K562 (cell line): Measurements from ENCODE around the gene MIP. TPM values are rescaled to one million over a fixed set of nuclear protein-coding genes. Genes with fewer than 3 reads are reported as not detected.

Source experiments
- DACH1 ChIP-seq: fragments of 450-650 bp; IDR thresholded peaks from 2 replicates; pipeline ENCODE4 v1.6.1; 2018; ENCODE audit not compliant: partially characterized antibody
- NFATC3 ChIP-seq: fragments of 450-650 bp; IDR thresholded peaks from 2 replicates; pipeline ENCODE4 v1.6.1; 2017; ENCODE audit warnings: mild to moderate bottlenecking
- NFE2 ChIP-seq: IDR thresholded peaks from 2 replicates; pipeline ENCODE4 v1.6.1; 2014; ENCODE audit warnings: antibody characterized with exemption, low read depth
- NR2C1 ChIP-seq, 2 experiments: fragments of 450-650 bp; IDR thresholded peaks; 2 replicates each; pipeline ENCODE4 v1.6.1; 2017; ENCODE audit warnings: mild to moderate bottlenecking in 2 of 2, antibody characterized with exemption in 1 of 2, inconsistent platforms in 1 of 2, missing compliant biosample characterization in 1 of 2, missing genetic modification characterization in 1 of 2
- RAD21 ChIP-seq, 2 experiments: fragments of 250-450 bp in 1 of 2; fragments of 450-650 bp in 1 of 2; sonication (Bioruptor Pico) in 1 of 2; formaldehyde crosslinking in 1 of 2; IDR thresholded peaks in 1 of 2; conservative IDR thresholded peaks in 1 of 2; 2 replicates each; pipeline versions ENCODE4 v1.4.0 to v1.8.0; 2020 to 2022; ENCODE audit warnings: mild to moderate bottlenecking in 2 of 2, moderate library complexity in 1 of 2
- SAFB ChIP-seq: fragments of 200-400 bp; formaldehyde crosslinking; IDR thresholded peaks from 2 replicates; pipeline ENCODE4 v1.6.1; 2017; ENCODE audit warnings: low read depth, low read length, borderline replicate concordance
- polyA plus RNA-seq, 8 experiments: library from polyadenylated mRNA; depleted of rRNA in 4 of 8; stranded (reverse) in 5 of 8; unstranded in 3 of 8; fragments of >200 nt; fragmentation: Nextera tagmentation in 2 of 8; fragmentation: Illumina TruSeq in 1 of 8; extraction: Ambion mirVana in 2 of 8; extraction: Trizol in 1 of 8; gene quantifications; 2 replicates each; pipeline versions ENCODE4 v1.2.1 to v1.2.3, GENCODE V29; 2011 to 2014; ENCODE audit warnings: inconsistent platforms in 1 of 8, missing spikeins in 1 of 8
- total RNA-seq, 7 experiments: library from RNA; depleted of rRNA in 6 of 7; stranded (reverse); fragments of >200 nt in 6 of 7; fragmentation: Illumina TruSeq in 2 of 7; extraction: Trizol in 2 of 7; gene quantifications; 2 replicates each; pipeline versions ENCODE4 v1.2.1 to v1.2.3, GENCODE V29; 2011 to 2021; ENCODE audit warnings: low replicate concordance in 1 of 7
- TF ChIP-seq, protein P1 (sequence below), 2 experiments: fragments of 450-650 bp in 1 of 2; sonication (generic) in 1 of 2; formaldehyde crosslinking in 1 of 2; IDR thresholded peaks; 2 replicates each; pipeline versions ENCODE4 v1.7.1 to v1.9.0; 2016 to 2022; ENCODE audit warnings: inconsistent platforms in 1 of 2, mild to moderate bottlenecking in 1 of 2, missing genetic modification reagents in 1 of 2
- TF ChIP-seq, protein P2 (sequence below): fragments of 250-450 bp; sonication (Bioruptor Pico); IDR thresholded peaks from 2 replicates; pipeline ENCODE4 v1.5.0; 2021
- TF ChIP-seq, protein P3 (sequence below): fragments of 250-450 bp; sonication (Bioruptor Pico); IDR thresholded peaks from 2 replicates; pipeline ENCODE4 v1.4.0; 2020; ENCODE audit warnings: mild to moderate bottlenecking, moderate library complexity
- TF ChIP-seq, protein P4 (sequence below), 2 experiments: fragments of 450-650 bp in 1 of 2; sonication (generic) in 1 of 2; formaldehyde crosslinking; conservative IDR thresholded peaks; 2 replicates each; pipeline versions ENCODE4 v1.4.0 to v1.8.1; 2020 to 2022; ENCODE audit warnings: mild to moderate bottlenecking in 1 of 2, missing genetic modification reagents in 1 of 2
- TF ChIP-seq, protein P5 (sequence below): sonication (generic); formaldehyde crosslinking; IDR thresholded peaks from 2 replicates; pipeline ENCODE4 v1.5.0; 2020; ENCODE audit warnings: missing genetic modification reagents

Gene MIP
- total and polyA plus RNA-seq, 9 of the 15 experiments (the other 6 are each of a cell fraction or from before 2014, with no cell fraction given): 0.09 to 0.36 (median 0.19) TPM; not detected in 5

DNA sequence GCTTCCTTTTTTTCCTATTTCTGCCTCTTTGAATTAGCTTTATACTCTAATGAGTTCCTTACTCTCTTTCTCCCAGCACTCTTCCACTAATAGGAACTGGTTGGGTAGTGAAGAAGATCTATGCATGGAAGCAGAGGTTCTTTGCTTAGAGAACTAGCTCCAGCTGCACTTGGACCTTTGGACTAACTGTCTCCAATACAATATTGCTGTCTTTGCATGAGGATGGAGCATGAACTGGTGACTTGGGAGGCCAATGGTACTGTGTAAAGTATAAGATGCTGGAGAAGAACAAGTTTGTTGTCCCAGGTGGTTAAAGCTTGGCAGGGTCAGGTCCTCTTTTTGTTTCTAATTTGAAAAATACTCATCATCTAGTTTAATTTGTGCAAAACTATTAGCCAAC lies 35.9 kb upstream of the MIP start (continued):
- TF ChIP-seq, protein P1, sequence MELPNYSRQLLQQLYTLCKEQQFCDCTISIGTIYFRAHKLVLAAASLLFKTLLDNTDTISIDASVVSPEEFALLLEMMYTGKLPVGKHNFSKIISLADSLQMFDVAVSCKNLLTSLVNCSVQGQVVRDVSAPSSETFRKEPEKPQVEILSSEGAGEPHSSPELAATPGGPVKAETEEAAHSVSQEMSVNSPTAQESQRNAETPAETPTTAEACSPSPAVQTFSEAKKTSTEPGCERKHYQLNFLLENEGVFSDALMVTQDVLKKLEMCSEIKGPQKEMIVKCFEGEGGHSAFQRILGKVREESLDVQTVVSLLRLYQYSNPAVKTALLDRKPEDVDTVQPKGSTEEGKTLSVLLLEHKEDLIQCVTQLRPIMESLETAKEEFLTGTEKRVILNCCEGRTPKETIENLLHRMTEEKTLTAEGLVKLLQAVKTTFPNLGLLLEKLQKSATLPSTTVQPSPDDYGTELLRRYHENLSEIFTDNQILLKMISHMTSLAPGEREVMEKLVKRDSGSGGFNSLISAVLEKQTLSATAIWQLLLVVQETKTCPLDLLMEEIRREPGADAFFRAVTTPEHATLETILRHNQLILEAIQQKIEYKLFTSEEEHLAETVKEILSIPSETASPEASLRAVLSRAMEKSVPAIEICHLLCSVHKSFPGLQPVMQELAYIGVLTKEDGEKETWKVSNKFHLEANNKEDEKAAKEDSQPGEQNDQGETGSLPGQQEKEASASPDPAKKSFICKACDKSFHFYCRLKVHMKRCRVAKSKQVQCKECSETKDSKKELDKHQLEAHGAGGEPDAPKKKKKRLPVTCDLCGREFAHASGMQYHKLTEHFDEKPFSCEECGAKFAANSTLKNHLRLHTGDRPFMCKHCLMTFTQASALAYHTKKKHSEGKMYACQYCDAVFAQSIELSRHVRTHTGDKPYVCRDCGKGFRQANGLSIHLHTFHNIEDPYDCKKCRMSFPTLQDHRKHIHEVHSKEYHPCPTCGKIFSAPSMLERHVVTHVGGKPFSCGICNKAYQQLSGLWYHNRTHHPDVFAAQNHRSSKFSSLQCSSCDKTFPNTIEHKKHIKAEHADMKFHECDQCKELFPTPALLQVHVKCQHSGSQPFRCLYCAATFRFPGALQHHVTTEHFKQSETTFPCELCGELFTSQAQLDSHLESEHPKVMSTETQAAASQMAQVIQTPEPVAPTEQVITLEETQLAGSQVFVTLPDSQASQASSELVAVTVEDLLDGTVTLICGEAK (IDR thresholded peaks at IDR 0.05): no peak
- TF ChIP-seq, protein P1 (CRISPR knock-in tag; IDR thresholded peaks at IDR 0.05): no peak
- TF ChIP-seq, protein P2, sequence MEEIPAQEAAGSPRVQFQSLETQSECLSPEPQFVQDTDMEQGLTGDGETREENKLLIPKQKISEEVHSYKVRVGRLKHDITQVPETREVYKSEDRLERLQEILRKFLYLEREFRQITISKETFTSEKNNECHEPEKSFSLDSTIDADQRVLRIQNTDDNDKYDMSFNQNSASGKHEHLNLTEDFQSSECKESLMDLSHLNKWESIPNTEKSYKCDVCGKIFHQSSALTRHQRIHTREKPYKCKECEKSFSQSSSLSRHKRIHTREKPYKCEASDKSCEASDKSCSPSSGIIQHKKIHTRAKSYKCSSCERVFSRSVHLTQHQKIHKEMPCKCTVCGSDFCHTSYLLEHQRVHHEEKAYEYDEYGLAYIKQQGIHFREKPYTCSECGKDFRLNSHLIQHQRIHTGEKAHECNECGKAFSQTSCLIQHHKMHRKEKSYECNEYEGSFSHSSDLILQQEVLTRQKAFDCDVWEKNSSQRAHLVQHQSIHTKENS (CRISPR knock-in tag): no peak
- TF ChIP-seq, protein P3, sequence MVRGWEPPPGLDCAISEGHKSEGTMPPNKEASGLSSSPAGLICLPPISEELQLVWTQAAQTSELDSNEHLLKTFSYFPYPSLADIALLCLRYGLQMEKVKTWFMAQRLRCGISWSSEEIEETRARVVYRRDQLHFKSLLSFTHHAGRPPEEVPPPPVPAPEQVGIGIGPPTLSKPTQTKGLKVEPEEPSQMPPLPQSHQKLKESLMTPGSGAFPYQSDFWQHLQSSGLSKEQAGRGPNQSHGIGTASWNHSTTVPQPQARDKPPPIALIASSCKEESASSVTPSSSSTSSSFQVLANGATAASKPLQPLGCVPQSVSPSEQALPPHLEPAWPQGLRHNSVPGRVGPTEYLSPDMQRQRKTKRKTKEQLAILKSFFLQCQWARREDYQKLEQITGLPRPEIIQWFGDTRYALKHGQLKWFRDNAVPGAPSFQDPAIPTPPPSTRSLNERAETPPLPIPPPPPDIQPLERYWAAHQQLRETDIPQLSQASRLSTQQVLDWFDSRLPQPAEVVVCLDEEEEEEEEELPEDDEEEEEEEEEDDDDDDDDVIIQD (CRISPR knock-in tag): no peak
- TF ChIP-seq RAD21 (CRISPR knock-in tag; conservative IDR thresholded peaks at IDR 0.05 in 1 of 2, IDR thresholded peaks at IDR 0.05 in 1 of 2) (no peak), NR2C1 (IDR thresholded peaks at IDR 0.05) (no peak), NR2C1 (tag; IDR thresholded peaks at IDR 0.05) (no peak), SAFB (no peak), DACH1 (no peak), NFE2 (no peak), NFATC3 (no peak)
- TF ChIP-seq, protein P4, sequence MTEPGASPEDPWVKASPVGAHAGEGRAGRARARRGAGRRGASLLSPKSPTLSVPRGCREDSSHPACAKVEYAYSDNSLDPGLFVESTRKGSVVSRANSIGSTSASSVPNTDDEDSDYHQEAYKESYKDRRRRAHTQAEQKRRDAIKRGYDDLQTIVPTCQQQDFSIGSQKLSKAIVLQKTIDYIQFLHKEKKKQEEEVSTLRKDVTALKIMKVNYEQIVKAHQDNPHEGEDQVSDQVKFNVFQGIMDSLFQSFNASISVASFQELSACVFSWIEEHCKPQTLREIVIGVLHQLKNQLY (CRISPR knock-in tag; conservative IDR thresholded peaks at IDR 0.05): no peak
- TF ChIP-seq, protein P5, sequence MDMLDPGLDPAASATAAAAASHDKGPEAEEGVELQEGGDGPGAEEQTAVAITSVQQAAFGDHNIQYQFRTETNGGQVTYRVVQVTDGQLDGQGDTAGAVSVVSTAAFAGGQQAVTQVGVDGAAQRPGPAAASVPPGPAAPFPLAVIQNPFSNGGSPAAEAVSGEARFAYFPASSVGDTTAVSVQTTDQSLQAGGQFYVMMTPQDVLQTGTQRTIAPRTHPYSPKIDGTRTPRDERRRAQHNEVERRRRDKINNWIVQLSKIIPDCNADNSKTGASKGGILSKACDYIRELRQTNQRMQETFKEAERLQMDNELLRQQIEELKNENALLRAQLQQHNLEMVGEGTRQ (CRISPR knock-in tag): no peak
